ENCODE results near the gene RASGRF1. TPM values are rescaled to one million over a fixed set of nuclear protein-coding genes. Genes with fewer than 3 reads are reported as not detected.

The RASGRF1 gene
- polyA plus RNA-seq, 1 donor = 0.48 TPM

DNA sequence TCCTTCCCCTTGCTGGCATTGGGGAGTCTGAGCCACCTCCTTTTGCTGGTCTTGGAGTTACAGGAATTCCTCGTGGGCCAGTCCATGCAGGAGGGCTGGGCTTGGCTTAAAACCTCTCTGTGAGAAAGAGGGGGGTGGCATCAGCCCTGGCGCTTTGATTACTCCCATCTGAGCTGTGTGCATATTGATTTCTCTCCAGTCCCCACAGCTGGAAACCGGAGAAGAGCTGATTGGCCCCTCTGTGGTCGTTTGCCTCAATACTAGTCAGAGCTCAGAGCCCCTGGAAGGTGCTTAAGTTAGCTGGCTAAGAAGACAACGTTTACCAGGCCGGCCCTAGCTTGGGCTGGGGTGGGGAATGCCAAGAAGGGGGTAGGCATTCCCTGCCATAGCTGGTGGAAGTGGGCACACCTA is 4.0 kb upstream of the RASGRF1 start:
- DNase-seq = no peak

GRCh38 chr15:79093352-79093935 is 2.9 kb upstream of the RASGRF1 start:
- no peak for DNase-seq

DNA sequence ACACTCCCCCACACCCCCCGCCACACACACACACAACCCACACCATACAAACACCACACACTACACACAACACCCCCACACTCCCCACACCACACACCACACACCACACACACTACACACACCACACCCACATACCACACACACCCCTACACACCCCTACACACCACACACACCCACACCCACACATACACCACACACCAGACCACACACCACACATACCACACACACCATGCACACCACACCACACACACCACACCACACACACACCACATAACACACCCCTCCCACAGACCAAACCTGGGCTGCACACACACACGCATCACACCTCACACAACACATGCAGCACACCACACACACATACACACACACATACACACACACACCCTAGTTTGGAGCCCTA is 1.8 kb upstream of the RASGRF1 start:
- no peak for DNase-seq

- DNase-seq = no peak
Observed at GRCh38 chr15:79091204-79091867, 756 bp upstream of the RASGRF1 start.

DNA sequence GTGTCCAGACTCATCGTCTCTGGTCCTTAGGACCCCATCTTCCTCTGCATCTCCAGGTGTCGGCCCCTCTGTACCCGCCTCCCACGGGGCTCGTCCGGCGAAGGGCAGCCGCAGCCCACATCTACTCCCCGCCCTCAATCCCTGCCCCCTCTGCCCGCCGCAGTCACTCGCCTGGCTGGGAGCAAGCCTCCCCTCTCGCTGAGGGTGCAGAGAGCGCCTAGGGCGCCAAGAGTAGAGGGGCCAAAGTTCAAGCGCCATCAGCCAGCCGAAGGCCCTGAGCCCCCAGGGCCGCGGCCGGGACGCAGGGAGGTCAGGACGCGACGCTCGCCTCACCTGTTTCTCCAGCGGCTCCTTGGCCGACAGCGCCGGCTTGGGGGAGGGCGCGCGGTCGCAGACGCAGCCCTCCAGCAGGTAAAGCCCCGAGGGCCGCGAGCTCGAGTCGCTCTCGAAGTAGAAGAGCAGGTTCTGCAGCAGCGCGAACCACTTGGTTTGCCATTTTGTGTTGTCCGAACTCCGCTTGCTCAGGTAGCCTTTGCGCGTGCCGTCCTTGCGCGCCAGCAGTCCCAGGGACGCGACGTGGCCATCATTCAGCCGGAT is 592 bp downstream of the RASGRF1 start:
- no peak for DNase-seq

DNA sequence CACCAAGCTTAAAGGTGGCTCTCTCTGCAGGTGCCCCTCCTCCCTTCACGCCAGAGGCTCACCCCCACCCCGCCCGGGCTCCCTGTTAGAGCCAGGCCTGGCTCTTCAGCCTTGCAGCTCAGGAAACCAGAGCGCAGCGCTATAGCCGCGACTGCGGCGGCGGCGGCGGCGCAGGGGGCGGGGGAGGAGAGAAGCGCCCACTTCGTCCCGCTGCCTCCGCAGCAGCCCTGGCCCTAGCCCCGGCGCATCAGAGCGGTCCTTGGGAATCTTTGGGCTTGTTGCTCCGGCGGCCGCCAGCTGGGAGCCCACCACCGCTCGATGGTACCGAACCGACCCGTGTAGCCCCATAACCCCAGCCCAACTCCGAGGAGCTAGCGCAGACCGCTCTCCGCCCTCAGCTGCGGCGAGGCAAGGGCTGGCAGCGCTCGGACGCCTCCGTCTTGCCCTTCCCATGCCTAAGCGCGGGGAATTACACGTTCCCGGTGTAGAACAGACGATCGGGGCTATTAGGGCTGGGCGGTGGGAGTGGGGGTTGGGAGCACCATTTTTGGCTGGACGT is 1.2 kb downstream of the RASGRF1 start:
- no peak for DNase-seq

GRCh38 chr15:79088426-79089205 is 2.0 kb downstream of the RASGRF1 start:
- no peak for DNase-seq

DNA sequence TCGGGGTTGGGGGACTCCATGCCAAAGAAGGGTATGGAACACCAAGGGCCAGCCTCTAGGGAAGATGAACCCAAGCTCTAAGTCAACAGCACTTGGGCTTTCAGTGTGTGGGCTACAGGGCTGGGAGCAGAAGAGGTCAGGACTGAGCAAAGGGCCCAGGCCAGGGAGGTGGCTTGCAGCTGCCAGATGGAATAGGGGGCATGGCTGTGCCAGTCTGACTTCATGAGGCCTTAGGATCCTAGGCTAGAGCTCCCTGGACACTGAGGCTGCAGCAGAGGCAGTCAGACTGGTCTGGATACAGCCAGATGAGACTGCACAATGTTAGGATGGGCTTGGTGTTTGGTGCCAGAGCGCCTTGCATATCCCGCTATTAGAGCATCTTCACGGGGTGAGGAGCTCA is 3.8 kb downstream of the RASGRF1 start:
- DNase-seq = no peak

- no peak for DNase-seq
Observed at GRCh38 chr15:79084308-79084968, 6.1 kb downstream of the RASGRF1 start.

GRCh38 chr15:79083154-79083553 is 7.4 kb downstream of the RASGRF1 start:
- no peak for DNase-seq

DNA sequence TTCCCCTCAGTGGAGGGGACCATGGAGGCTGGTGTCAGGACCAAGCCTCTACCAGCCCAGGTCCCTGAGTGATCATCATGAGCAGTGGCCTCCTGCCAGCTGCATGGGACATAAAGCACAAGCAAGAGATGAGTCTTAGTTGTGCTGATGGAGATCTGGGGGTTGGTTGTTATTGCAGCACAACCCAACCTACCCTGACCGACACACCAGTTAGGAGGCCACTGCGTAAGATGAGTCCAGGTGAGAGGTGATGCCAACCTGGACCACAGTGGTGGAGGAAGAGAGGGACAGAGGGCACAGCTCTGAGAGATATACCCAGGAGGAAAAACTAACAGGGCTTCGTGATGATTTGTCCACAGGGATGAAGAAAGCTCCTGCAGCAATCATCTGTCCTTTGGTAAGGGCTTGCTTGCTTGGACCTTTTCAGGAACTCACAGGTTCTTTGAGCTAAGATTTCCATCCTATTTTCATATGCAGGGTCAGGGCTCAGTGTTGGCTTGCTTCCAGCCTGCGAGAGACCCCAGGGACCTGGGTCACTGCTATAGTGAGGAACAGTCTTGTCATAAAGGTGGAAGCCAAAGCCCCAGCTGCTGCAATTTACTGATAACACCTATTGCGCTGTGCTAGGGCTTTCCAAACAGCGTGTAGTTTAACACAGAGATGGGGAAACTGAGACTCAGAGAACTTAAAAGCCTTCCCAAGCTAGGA is 8.1 kb downstream of the RASGRF1 start:
- DNase-seq = no peak

DNA sequence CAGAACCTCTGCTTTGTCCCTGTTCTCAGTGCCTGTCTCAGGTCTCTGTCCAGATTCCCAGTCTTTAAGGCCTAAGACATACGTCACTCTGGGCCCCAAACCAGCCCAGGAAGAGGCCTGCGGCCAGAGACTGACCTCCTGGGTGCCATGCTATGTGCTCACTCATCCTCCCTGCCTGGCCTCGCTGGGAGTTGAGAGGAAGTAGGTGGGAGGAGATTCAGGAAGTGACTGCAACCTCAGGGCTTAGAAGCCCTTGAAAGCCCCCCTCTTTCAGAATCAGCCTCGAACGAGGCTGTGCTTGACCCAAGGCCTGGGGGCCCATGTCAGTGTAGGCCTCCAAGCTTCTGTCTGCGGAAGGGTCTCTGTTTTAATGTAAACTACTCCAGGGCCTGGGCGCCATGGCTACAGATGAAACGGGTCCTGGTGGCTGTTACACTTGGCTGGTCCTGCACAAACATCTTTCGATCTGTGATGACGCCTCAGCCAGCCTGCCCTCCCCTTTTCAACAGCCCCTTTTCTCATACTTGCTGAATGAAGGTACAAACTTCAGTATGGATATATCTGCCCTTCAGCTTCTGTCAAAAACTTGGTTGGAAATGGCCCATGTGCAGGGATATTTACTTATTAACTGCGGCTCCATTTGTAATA is 11.7 kb downstream of the RASGRF1 start:
- no peak for DNase-seq

DNA sequence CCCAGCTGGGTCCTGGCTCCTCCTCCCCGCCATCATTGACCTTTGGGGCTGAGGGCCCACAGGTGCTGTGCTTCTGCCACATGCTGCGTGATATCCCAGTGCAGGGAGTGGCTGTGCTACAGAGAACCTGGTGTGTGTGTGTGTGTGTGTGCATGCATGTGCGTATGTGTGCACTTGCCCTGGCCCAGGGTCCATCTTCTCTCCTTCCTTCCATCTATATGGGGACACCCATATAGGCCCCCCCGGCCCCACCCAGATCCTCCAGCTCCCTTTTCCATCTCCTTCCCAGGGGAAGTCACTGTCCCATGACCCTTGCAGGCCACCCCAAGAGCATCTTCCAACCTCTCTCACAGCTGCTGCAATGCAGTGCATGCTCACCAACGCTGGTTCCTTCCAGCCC is 12.6 kb downstream of the RASGRF1 start:
- no peak for DNase-seq

DNA sequence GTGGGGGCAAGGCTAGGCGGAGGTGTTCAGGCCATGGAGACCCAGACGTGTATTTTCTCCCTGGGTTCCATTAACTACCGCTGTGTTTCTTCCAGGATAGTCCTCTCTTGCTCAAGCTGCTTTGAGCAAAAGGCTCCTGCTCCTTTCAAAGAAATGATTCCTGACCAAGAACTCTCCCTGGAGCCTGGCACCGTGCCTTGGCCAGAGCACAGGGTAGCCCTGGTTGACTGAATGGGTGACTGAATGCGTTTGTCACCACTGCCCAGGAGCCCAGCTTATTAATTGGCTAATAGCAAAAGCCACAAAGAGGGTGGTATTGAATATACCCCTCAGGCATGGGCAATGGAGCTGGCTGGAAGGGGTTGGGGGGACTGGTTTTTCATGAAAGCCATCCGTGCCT is 13.9 kb downstream of the RASGRF1 start:
- no peak for DNase-seq

- DNase-seq = no peak
Observed at GRCh38 chr15:79075256-79075655, 15.3 kb downstream of the RASGRF1 start.

DNA sequence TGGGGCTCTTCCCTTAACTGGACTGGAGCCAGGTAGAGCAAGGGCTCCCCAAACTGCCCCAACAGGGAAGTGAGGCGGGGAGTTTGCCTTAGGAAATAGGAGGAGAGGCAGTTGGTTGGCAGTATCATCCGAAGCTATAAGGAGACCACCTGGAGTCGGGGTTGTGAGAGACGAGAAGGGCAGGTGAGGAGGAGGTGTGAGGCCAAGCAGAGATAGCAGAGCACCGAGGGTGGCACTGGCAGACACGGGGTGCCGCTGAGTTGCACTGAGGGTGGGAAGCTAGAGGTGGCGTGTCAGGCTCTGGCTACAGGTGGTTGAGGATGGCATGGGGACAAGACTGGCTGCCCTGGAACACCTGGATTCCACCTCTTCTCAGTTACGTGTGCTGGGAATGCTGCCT is 17.2 kb downstream of the RASGRF1 start:
- no peak for DNase-seq

- DNase-seq = no peak
Observed at GRCh38 chr15:79071901-79072300, 18.7 kb downstream of the RASGRF1 start.

DNA sequence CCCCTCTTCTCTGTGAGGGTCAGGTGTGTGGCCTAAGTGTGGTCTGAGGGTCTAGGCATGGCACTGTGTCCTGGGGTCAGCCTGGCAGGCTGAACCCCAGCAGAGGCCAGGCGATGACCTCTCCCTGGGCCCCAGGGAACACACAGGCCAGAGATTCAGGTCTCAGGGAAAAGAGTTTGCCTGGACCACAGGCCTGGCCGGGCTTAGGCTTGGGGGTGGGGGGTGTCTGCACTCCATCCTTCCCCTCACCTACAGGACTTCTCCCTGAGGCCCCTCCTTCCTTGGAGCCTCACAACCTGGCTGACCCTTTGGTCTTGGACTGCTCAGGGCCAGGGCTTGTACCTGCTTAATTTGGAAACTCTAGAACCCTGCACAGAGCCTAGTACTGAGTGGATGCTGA is 21.8 kb downstream of the RASGRF1 start:
- no peak for DNase-seq

- DNase-seq = no peak
Observed at GRCh38 chr15:79067969-79068368, 22.6 kb downstream of the RASGRF1 start.

DNA sequence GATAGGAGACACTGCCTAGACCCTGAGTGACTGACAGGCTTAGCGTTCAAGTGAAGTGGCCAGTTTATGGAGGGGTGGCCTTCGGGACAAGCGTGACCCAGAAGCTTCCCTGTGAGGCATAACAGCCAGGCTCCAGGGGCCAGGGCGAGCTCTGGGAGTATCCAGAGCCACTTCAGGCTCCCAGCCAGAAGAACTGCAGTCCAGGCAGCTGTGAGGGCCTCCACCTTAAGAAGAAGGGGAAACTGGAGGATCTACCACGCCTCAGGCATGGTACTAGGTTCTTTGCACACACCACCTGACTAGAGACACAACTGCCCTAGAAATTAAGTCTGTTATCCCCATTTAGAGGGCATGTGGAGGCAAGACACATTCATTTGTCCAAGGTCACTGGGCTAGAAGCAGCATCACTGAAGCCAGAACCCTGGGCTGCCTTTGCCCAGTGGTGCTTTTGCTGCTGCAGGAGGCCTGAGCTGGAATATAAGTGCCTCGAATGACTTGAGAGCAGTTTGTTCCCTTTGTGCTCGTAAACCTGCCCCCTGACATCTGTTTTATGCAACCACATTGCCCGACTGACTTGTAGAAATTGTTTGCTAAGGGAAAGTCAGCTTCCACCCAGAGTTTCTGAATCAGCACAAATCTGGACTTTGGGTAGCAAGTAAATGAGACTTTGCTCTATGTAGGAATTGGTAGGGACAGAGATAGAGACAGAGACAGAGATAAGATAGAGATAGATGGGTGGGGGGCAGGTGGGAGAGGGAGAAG is 23.3 kb downstream of the RASGRF1 start:
- DNase-seq = no peak

Measured in left kidney (tissue), 2 donors.